DND-41 (cell line): Measurements from ENCODE around the gene UGT1A4.

Source experiments
- ATAC-seq: fragments of 200-7000 bp; cut with Tn5 transposase; 3 replicates; pipeline ENCODE4 v1.9.1; 2021; ENCODE audit warnings: low read depth; ENCODE audit not compliant: insufficient read depth
- DNase-seq: peaks from one replicate; pipeline ENCODE4 v3.0.0-alpha.2; 2020
- H2AFZ ChIP-seq: 2 replicates; pipeline ENCODE4 v1.6.0; 2012; ENCODE audit warnings: low read depth, low read length
- H3K27ac ChIP-seq: 2 replicates; pipeline ENCODE4 v1.5.1; 2012; ENCODE audit warnings: low read length, inconsistent platforms
- H3K27me3 ChIP-seq: fragments of 200-600 bp; sonication (generic); 2 replicates; pipeline ENCODE4 v1.6.0; 2012; ENCODE audit warnings: low read length, mild to moderate bottlenecking, inconsistent platforms; ENCODE audit not compliant: insufficient read depth, poor library complexity
- H3K36me3 ChIP-seq: 2 replicates; pipeline ENCODE4 v1.5.1; 2012; ENCODE audit warnings: low read length, inconsistent platforms; ENCODE audit not compliant: insufficient read depth
- H3K4me1 ChIP-seq: 2 replicates; pipeline ENCODE4 v1.5.1; 2012; ENCODE audit warnings: mild to moderate bottlenecking, low read length; ENCODE audit not compliant: insufficient read depth
- H3K4me2 ChIP-seq: 2 replicates; pipeline ENCODE4 v1.6.0; 2012; ENCODE audit warnings: mild to moderate bottlenecking, moderate library complexity, low read length, inconsistent platforms; ENCODE audit not compliant: insufficient read depth
- H3K4me3 ChIP-seq, 2 experiments: fragments of 200-600 bp in 1 of 2; shearing (Covaris generic) in 1 of 2; 2 replicates each; pipeline ENCODE4 v1.5.1; 2012 to 2016; ENCODE audit warnings: inconsistent platforms in 2 of 2, low read length in 2 of 2, mild to moderate bottlenecking in 2 of 2, low read depth in 1 of 2, moderate library complexity in 1 of 2
- H3K79me2 ChIP-seq: 2 replicates; pipeline ENCODE4 v1.6.0; 2012; ENCODE audit warnings: low read length, inconsistent platforms; ENCODE audit not compliant: insufficient read depth
- H3K9ac ChIP-seq: 2 replicates; pipeline ENCODE4 v1.6.0; 2012; ENCODE audit warnings: low read depth, mild to moderate bottlenecking, inconsistent platforms, low read length, moderate library complexity
- H3K9me3 ChIP-seq: 2 replicates; pipeline ENCODE4 v1.5.1; 2012; ENCODE audit warnings: low read length, moderate library complexity, mild to moderate bottlenecking, inconsistent platforms; ENCODE audit not compliant: insufficient read depth, severe bottlenecking
- H4K20me1 ChIP-seq: 2 replicates; pipeline ENCODE4 v1.6.0; 2012; ENCODE audit warnings: low read length; ENCODE audit not compliant: insufficient read depth
- EZH2 ChIP-seq: IDR thresholded peaks from 3 replicates; pipeline ENCODE4 v1.6.1; 2012; ENCODE audit warnings: borderline replicate concordance, low read depth, mild to moderate bottlenecking, moderate library complexity, low read length, inconsistent platforms; ENCODE audit not compliant: severe bottlenecking
- TF ChIP-seq, protein P1 (sequence below): IDR thresholded peaks from 2 replicates; pipeline ENCODE4 v1.5.1; 2012; ENCODE audit warnings: borderline replicate concordance, low read length, moderate library complexity, mild to moderate bottlenecking; ENCODE audit not compliant: poor library complexity, severe bottlenecking; ENCODE audit errors: extremely low read depth

The UGT1A4 gene

DNA sequence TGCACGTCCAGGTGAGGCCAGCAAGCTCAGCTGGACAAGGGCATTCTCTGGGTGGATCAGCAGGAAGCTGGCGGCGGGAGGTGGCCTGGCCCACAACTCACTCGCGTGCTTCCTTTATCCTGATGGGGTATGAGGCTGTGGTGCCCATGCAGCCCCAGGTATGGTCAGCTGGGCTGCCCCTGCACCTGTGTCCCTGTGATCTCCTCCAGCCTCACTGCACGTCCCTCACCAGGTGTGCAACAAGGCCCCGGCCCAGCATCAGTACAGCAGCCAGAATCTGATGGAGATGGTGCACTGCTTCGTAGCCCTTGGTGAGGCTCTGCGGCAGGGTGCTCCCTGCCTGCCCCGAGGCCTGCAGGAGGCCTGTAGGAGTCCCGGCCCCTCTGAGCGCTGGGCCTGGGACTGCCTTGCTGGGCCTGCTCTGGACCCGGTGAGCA is 77.2 kb downstream of the UGT1A4 start:
- Histone ChIP-seq H3K4me3 (no peak overlapping the region), H3K36me3 (no peaks in the 10 kb centered on the region), H3K4me1 (no peaks in the 10 kb centered on the region), H2AFZ (no peak overlapping the region), H3K9ac (no peak overlapping the region), H3K4me2 (no peak overlapping the region), H4K20me1 (no peaks in the 10 kb centered on the region), H3K9me3 (no peaks in the 10 kb centered on the region), H3K79me2 (no peaks in the 10 kb centered on the region), H3K27me3 (no peaks in the 10 kb centered on the region), H3K27ac (no peak overlapping the region)
- no peak for TF ChIP-seq EZH2
- TF ChIP-seq, protein P1, sequence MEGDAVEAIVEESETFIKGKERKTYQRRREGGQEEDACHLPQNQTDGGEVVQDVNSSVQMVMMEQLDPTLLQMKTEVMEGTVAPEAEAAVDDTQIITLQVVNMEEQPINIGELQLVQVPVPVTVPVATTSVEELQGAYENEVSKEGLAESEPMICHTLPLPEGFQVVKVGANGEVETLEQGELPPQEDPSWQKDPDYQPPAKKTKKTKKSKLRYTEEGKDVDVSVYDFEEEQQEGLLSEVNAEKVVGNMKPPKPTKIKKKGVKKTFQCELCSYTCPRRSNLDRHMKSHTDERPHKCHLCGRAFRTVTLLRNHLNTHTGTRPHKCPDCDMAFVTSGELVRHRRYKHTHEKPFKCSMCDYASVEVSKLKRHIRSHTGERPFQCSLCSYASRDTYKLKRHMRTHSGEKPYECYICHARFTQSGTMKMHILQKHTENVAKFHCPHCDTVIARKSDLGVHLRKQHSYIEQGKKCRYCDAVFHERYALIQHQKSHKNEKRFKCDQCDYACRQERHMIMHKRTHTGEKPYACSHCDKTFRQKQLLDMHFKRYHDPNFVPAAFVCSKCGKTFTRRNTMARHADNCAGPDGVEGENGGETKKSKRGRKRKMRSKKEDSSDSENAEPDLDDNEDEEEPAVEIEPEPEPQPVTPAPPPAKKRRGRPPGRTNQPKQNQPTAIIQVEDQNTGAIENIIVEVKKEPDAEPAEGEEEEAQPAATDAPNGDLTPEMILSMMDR, result no peak
- no peak for DNase-seq
- ATAC-seq, result no peak

DNA sequence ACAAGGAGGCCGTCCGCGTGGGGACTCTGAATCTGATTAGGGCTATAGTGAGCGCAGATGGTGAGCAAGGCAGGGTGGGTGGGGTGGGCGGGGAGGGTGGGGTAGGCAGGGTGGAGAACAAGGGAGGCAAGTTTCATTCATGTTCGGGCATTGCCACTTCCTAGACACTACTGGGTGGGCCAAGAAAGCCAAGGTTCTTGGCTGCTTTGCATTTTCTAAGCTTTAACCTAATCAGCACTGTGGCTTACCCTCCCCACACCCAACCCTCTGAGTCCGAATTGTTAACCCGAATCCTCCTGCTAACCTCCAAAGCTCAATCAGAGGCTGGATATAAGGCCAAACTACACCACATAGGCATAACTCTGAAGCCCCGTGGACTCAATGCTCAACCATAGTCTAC is 77.7 kb downstream of the UGT1A4 start:
- no peaks in the 10 kb centered on the region for H3K27me3 ChIP-seq
- H2AFZ ChIP-seq, result no peak overlapping the region
- H3K36me3 ChIP-seq, result no peaks in the 10 kb centered on the region
- H3K9me3 ChIP-seq, result no peaks in the 10 kb centered on the region
- H3K79me2 ChIP-seq, result no peaks in the 10 kb centered on the region
- no peak overlapping the region for H3K9ac ChIP-seq
- H4K20me1 ChIP-seq, result no peaks in the 10 kb centered on the region
- TF ChIP-seq, protein P1, result no peak
- TF ChIP-seq EZH2, result no peak
- H3K4me3 ChIP-seq, result no peak overlapping the region
- no peak for DNase-seq
- H3K4me1 ChIP-seq, result no peaks in the 10 kb centered on the region
- ATAC-seq, result no peak
- no peak overlapping the region for H3K27ac ChIP-seq
- H3K4me2 ChIP-seq, result no peak overlapping the region

DNA sequence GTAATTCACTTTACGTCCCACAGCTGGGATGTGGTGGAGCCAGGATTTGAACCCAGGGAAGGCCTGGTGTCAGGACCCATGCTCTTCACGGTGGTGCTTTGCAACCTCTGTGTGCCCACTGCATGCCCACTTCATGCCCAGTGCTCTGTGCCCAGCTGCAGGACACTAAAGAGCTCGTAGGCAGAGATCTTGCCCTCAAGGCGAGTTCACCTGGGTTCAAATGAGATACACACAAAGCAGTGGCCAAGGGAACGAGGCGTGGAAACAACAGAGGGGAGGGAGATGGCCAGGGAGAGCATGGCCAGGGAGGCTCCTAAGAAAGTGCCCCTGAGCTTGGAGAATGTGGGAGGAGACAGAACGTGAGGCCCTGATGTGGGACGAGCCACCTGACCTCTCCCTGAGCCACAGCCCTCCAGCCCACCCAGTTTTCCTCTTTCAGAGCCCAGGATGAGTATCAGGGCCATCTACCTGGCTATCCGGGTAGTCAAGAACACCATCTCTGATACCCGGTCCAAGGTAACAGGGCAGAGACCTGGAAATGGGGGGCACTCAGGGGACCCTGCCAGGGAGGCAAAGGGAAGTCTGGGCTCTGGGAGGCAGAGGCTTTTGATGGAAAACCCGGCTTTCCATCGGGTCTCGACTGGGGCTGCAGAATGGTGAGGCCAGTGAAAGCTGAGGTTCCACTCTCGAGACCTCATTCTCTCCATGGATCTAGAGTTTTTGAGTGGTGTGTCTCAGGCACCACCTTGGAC is 80.0 kb downstream of the UGT1A4 start:
- DNase-seq, result no peak
- Histone ChIP-seq H3K36me3 (no peaks in the 10 kb centered on the region), H3K27ac (no peak overlapping the region), H2AFZ (no peak overlapping the region), H4K20me1 (no peaks in the 10 kb centered on the region), H3K4me3 (no peak overlapping the region), H3K4me1 (no peaks in the 10 kb centered on the region), H3K9me3 (no peaks in the 10 kb centered on the region), H3K79me2 (no peaks in the 10 kb centered on the region), H3K4me2 (no peak overlapping the region), H3K9ac (no peak overlapping the region), H3K27me3 (no peaks in the 10 kb centered on the region)
- ATAC-seq, result no peak
- no peak for TF ChIP-seq EZH2
- TF ChIP-seq, protein P1, result no peak
